GOT3 (cell line): ENCODE data around the gene RASL12.
"Not testable (repeated sequence)": the region's sequence is repeated elsewhere in the genome, so short reads cannot be mapped to it uniquely, and the experiment has no call there.

Source experiments
- DNase-seq: peaks from one replicate; lab custom pipeline; 2025; ENCODE audit warnings: mixed read lengths; lab: John Stamatoyannopoulos, UW

RASL12 gene

DNA sequence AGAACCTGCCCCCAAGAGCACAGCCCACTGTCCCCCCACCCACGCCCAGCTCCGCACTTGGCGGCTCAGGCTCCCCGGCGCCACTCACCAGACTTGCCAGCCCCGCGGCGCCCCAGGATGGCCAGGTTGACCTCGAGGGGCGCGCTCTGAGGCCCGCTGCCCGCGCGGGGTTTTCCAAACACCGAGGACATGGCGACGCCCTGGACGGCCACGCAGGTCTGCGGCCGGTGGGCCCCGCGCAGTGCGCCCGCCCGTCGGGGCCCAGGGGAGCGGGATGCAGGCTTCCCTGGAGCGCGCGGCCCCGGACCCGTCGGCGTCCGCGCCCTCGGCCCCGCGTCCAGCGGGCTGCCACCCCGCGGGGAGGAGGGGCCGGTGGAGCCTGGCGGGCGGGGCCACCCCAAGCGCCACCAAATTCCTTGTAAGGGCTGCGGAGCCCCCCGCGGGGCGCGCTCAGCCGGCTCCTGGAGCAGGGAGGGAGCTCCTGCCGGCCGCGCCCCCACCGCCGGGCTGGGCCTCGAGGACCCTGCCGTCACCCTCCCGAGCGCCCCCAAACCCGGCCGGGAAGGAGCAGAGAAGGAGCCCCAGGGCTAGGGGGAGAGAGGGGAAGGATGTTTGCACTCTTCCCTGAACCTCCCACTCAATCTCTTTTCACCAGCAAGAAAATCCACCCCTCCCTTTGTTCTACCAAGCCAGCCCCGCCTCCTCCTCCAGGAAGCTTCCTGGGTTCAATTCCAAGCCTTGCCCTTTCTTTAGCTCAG is at the start of gene RASL12:
Gene RASL12, minus strand, starts transcription at position 347 of the 758 bp plus-strand sequence. Its CDS starts 156 bp downstream, at position 191.
- DNase-seq: no peak

GRCh38 chr15:65115542-65115941 is 47.8 kb upstream of the RASL12 start:
- no peak for DNase-seq

DNA sequence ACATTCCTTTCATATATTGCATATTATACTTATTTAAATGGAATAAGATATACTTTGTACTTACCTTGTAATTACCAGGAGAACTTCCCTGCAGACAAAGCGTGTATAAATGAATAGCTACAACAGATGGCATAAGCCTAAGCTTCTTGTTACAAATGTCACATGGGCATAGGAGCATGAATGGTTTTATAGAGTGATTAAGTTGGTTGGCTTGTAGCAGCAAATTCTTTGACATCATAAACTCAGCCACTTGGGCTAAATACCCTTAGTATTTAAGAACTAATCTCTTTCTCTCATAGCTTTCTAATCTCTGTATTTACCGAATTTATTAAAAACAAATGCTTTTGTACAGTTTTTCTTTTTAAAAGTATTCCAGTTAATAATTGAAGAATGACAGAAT is 47.3 kb upstream of the RASL12 start, which contains the start of gene UBAP1L:
Gene UBAP1L, minus strand, starts transcription at position 115 of the 400 bp plus-strand sequence. CDS start 8,985 bp downstream, outside the sequence.
- DNase-seq: no peak

DNA sequence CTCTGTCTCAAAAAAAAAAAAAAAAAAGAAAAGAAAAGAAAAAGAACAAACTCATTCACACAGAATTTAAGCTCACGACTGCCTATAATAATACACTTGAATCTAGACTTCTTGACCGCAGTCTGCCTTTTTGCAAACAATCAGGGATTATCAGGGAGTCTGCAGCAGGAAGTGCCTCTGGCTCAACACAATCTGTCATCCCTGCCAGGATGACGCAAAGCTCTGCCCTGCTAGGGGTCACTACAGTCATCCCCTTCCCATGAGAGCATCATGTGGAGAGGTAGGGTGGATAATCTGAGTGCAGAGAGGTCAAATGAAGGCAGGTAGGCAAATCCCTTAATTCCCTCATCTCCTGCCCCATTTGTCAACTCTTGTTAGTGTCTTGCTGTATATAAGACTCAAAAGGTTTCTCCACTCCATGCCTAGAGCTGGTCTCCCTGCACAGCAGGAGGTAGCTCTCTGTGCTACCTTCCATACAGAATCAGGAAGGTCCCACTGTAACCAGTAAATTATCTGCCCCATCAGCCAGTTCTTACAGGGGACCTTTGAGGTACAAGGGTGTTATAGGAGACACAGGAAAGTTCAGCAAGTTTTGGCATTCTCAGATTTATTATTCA is 43.0 kb upstream of the RASL12 start:
- no peak for DNase-seq

- no peak for DNase-seq
Observed at GRCh38 chr15:65106011-65106590, 38.3 kb upstream of the RASL12 start.

GRCh38 chr15:65105038-65105437 is 37.2 kb upstream of the RASL12 start:
- no peak for DNase-seq

DNA sequence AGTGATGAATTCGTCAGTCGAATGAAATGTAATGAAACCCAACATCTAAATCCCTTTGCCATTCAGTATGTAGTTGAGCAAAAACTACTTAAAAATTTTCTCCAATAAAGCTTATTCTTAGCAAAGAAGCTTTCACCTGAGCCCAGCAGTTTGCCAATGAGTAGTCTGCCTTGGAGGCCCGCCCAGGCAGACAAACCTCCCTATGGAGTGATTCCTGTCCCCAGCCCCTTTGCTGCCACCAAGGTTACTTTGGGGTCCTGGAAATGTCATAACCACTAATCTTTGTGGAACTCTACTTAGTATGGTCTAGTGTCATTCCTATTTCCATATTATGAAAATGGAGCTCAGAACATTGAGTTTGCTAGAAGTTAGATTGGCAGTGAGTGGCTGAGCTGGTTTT is 35.1 kb upstream of the RASL12 start:
- no peak for DNase-seq

GRCh38 chr15:65101891-65102708 is 34.3 kb upstream of the RASL12 start:
- DNase-seq: no peak

GRCh38 chr15:65101411-65101890 is 33.7 kb upstream of the RASL12 start:
- DNase-seq: no peak

DNA sequence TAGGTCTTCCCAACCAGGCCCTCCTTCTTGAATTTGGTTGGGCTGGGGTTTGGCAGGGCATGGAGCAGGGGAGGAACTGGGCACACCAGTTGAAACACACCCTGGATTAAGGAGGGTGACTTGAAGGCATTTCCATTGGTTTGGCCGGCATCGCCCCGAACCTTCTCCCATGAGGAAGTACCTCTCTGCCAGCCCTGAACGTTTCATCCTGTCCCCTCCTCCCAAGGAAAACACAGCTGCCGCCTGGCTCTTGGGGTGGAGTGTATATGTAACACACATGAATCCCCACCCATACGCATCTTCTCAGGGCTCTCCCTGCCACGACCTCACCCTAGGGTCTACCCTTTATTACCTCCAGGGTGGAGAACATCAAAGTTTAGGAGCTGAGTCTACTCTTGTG is 32.7 kb upstream of the RASL12 start:
- no peak for DNase-seq

- not testable (repeated sequence) for DNase-seq
Observed at GRCh38 chr15:65099801-65100200, 32.0 kb upstream of the RASL12 start.

- DNase-seq: no peak
Observed at GRCh38 chr15:65099336-65099735, 31.5 kb upstream of the RASL12 start.

- DNase-seq: no peak
Observed at GRCh38 chr15:65097651-65098263, 30.0 kb upstream of the RASL12 start.

GRCh38 chr15:65096481-65097385 is 28.9 kb upstream of the RASL12 start:
- no peak for DNase-seq

DNA sequence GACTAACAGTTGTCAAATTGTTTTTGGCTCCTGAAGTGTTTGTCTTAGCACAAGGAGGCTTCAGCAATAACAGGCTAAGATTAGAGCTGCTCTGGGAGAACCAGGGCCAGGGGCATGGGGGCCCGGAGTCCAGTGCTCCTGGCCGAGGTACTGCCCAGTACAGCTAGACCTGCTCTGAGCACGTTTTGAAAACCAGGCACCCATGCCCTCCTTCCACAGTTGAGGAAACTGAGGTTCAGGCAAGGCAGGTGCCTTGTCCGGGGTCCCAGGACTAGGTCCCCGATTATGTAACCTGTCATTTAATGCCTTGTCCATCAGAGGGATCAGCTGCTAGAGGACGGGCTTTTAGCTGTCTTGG is 27.9 kb upstream of the RASL12 start:
- DNase-seq: no peak

DNA sequence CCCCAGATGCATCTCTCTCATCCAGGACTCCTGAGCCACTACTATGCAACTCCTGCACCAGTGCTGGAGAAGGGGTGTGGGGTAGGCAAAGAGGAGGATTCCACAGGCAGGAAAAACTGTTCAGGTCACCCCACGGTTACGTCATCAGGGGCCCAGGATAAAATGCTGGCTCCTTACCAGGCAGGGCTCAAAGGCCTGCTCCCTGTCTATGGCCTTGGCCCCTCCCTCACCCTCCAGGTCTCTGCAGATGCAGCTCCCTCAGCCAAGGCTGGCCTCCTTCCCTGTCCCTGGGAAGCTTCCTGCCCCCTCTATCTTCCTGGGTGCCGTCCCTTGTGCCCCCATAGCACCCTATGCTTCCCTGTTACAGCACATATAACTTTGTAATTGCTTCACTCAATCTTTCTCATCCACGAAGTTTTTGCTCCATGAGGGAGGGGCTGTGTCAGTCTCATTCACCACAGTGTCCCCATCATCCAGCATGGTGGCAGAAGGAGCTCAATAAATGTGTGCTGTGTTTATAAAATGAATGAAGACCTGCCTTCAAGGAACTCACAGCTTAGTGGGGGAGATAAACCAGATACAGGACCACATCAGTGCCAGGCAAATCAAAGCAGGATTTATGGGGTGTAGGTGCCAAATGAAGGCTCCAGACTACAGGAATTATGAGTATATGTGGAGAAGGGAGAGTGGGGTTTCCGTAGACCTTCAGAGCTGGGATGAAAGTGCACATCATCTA is 27.4 kb upstream of the RASL12 start:
- no peak for DNase-seq

DNA sequence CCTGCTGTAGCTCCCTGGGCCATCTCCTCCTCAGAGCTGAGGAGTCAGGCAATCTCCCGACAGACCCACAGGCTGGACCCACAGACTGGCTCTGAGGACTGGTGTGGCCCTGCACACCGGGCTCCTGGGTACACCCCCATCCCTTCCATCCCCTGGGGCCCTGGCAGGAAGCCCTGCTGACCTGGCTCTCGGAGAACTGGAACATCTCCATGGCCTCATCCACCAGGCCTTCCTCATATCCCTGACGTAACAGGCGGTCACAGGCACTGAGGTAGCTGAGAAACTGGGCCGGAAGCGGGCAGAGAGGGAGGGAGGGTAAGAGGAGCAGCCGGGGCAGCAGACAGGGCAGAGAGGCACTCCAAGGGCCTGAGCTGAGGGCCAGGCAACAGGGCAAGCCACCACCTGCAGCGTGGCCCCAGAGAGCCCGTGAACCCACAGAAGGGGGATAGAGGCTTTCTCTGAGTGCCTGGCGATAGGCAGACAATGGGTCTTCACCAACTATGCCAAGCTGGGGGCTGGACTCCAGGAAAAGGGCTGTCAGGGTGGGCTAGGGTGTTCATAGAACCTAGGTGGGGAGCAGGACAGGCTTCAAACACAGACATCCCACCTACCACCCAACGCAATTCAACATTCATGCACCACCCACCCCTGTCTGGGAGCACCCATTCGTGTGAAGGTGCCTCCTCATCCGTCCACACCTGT is 26.7 kb upstream of the RASL12 start:
- DNase-seq: no peak

DNA sequence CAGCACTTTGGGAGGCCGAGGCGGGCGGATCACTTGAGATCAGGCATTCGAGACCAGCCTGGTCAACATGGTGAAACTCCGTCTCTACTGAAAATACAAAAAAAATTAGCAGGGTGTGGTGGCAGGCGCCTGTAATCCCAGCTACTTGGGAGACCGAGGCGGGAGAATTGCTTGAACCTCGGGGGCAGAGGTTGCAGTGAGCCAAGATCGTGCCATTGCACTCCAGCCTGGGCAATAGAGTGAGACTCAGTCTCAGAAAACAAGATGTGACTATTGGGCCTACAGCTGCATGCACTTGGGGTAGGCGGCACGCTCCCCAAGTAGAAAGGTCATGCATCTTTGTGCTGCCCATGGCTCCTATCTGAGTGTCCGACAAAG is 26.0 kb upstream of the RASL12 start:
- DNase-seq: not testable (repeated sequence)
